Chondrocyte (in vitro differentiated cells): ENCODE data around the gene LAP3. TPM values are rescaled to one million over a fixed set of nuclear protein-coding genes. Genes with fewer than 3 reads are reported as not detected.
A peak's percentile ranks its signal among the peaks of the same experiment; 100 is the strongest.

Source experiments
- DNase-seq: peaks from one replicate; pipeline ENCODE4 v3.0.0; 2021; ENCODE audit warnings: mixed read lengths, low spot score
- H3K27ac Mint-ChIP-seq: one replicate; pipeline ENCODE4 v1.8.0; 2021; ENCODE audit warnings: mild to moderate bottlenecking, moderate library complexity, mixed read lengths; ENCODE audit not compliant: unreplicated experiment
- H3K27me3 Mint-ChIP-seq: 2 replicates; pipeline ENCODE4 v1.8.0; 2021; ENCODE audit warnings: low read depth, mixed read lengths
- H3K36me3 Mint-ChIP-seq: 2 replicates; pipeline ENCODE4 v1.8.0; 2021; ENCODE audit warnings: low read depth, mixed read lengths
- H3K4me1 Mint-ChIP-seq: 2 replicates; pipeline ENCODE4 v1.8.0; 2021; ENCODE audit warnings: low read depth, mild to moderate bottlenecking, mixed read lengths
- H3K4me3 Mint-ChIP-seq: one replicate; pipeline ENCODE4 v1.8.0; 2021; ENCODE audit warnings: mild to moderate bottlenecking, moderate library complexity, mixed read lengths; ENCODE audit not compliant: unreplicated experiment
- H3K9me3 Mint-ChIP-seq: 2 replicates; pipeline ENCODE4 v1.8.0; 2021; ENCODE audit warnings: low read depth, mixed read lengths
- total RNA-seq: library from RNA; stranded (reverse); gene quantifications from 3 replicates; pipeline ENCODE4 v1.2.1, GENCODE V29; 2021
- TF ChIP-seq, protein P1 (sequence below): fragments of 200-600 bp; sonication (generic); IDR thresholded peaks from 2 replicates; pipeline ENCODE4 v1.5.0; 2021; ENCODE audit warnings: antibody characterized with exemption, mild to moderate bottlenecking, moderate library complexity

LAP3 gene
- total RNA-seq, 1 donor from 2014 or later, result 38.5 TPM

DNA sequence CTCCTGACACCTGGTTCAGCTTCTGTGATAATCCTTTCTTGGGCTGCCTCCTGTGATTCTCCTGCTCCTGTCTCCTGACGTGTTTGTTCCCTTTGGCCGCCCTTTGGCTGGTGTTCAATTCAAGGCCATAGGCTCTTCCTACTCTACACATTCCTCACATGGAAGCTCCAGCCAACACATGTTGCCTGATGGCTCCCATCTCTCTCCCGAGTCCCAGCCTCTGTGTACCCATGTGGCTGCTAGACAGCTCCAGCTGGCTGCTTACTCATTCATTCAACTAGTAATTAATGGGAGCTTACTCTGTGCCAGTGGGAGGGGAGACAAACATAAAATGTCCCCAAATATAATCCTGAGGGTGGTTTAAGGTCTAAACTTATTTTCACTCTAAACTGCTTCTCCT is 28.2 kb downstream of the LAP3 start:
- no peaks in the 10 kb centered on the region for H3K27me3 Mint-ChIP-seq
- no peak overlapping the region for H3K4me3 Mint-ChIP-seq
- H3K36me3 Mint-ChIP-seq, result peaks cover 11% of the 10 kb centered on the region
- TF ChIP-seq, protein P1, sequence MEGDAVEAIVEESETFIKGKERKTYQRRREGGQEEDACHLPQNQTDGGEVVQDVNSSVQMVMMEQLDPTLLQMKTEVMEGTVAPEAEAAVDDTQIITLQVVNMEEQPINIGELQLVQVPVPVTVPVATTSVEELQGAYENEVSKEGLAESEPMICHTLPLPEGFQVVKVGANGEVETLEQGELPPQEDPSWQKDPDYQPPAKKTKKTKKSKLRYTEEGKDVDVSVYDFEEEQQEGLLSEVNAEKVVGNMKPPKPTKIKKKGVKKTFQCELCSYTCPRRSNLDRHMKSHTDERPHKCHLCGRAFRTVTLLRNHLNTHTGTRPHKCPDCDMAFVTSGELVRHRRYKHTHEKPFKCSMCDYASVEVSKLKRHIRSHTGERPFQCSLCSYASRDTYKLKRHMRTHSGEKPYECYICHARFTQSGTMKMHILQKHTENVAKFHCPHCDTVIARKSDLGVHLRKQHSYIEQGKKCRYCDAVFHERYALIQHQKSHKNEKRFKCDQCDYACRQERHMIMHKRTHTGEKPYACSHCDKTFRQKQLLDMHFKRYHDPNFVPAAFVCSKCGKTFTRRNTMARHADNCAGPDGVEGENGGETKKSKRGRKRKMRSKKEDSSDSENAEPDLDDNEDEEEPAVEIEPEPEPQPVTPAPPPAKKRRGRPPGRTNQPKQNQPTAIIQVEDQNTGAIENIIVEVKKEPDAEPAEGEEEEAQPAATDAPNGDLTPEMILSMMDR, result no peak
- DNase-seq, result no peak
- H3K4me1 Mint-ChIP-seq, result no peaks in the 10 kb centered on the region
- H3K27ac Mint-ChIP-seq, result no peak overlapping the region
- no peaks in the 10 kb centered on the region for H3K9me3 Mint-ChIP-seq

DNA sequence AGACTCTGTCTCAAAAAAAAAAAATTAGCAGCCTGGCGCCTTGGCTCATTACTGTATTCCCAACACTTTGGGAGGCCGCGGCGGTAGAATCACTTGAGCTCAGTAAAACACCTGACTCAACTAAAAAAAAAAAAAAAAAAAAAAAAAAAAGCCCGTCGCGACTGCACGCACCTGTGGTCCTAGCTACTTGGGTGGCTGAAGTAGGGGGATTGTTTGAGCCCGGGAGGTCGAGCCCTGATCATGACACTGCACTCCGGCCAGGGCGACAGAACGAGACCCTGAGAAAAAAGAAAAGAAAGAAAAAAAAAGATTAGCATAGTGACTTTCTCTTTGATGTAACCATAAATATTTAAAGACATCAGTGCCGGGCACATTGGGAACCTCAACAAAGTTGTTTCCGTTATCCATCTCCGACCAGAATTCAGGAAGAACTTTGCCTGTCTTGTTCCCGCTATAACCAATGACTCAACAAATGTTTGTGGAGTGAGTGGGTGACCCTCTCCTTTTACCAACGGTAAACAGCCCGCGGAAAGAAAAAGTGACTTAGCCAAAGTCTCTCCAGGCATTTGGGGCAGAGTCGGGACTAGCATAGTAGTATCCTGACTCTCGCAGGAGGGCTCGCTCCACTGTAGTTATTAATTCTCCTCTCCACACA is 36.9 kb downstream of the LAP3 start:
- TF ChIP-seq, protein P1, result no peak
- Mint-ChIP-seq H3K27me3 (no peaks in the 10 kb centered on the region), H3K4me1 (peaks cover 29% of the 10 kb centered on the region), H3K9me3 (no peaks in the 10 kb centered on the region), H3K36me3 (peaks cover 5% of the 10 kb centered on the region), H3K27ac (peak overlapping the region; percentile 98), H3K4me3 (peak overlapping the region; percentile 95)
- DNase-seq, result no peak

DNA sequence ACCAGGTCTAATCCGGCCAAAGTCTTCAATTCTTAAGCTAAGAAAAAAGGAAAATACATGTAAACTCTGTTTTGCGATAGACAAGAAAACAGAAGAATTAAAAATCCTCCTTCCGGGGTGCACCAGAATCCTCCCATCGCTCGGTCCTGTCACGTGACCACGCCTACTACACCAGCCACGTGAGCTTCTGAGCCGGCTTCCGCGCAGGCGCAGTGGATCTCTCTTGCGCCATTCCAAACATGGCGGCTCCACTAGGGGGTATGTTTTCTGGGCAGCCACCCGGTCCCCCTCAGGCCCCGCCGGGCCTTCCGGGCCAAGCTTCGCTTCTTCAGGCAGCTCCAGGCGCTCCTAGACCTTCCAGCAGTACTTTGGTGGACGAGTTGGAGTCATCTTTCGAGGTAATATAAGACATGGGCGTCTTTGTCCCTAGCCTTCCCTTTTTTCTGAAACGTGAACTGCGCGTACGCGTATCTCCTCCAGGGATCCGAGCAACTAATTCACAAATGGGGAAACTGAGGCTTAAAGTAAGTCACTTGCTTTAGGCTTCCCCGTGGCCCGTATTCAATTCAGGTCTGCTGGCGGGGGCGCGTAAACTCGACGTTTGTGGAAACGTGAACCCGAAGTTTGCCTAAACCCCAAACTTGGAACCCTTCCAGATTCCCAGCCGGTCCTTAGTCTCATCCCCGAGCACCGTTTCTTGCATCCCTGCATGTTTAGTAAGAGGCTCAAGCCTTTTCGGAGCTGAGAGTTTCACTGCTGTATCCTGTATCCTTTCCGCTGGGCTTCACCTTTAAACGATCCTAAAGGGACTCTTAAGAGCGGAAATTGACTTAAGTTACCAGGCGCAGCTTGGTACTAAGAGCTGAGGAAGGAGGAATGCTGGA is 37.7 kb downstream of the LAP3 start, which contains the start of gene MED28:
Gene MED28 (plus strand): TSS at position 226 of the 884 bp plus-strand sequence. CDS start 14 bp downstream, at position 240.
- Mint-ChIP-seq H3K27me3 (no peaks in the 10 kb centered on the region), H3K4me3 (peak within 1 kb of the TSS; percentile 95), H3K36me3 (peaks cover 5% of the 10 kb centered on the region), H3K27ac (peak within 1 kb of the TSS; percentile 98), H3K4me1 (peaks cover 37% of the 10 kb centered on the region), H3K9me3 (no peaks in the 10 kb centered on the region)
- TF ChIP-seq, protein P1, result no peak
- peak; percentile 97 for DNase-seq

DNA sequence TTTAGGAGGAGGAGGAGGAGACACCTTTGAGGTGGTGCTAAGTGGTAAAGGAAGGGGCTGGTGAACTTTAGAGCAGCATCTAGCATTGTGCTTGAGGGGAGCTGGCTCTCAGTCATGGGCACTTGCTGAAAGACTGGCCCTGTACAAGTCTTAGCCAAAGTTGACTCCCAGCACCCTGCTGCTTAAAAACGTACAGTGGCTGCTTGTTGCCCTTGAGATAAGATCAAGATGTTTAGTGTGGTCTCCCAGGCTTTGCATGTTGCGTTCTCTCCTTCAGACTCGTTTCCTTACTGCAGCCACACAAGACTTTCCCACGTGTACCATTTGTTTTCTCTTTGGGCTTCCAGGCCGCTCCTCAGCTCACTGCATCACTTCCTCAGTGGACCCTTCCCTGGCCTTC is 39.3 kb downstream of the LAP3 start:
- no peaks in the 10 kb centered on the region for H3K9me3 Mint-ChIP-seq
- peaks cover 43% of the 10 kb centered on the region for H3K4me1 Mint-ChIP-seq
- H3K27me3 Mint-ChIP-seq, result no peaks in the 10 kb centered on the region
- peak overlapping the region; percentile 22 for H3K4me3 Mint-ChIP-seq
- no peak for DNase-seq
- H3K36me3 Mint-ChIP-seq, result peaks cover 10% of the 10 kb centered on the region
- TF ChIP-seq, protein P1, result no peak
- H3K27ac Mint-ChIP-seq, result no peak overlapping the region

DNA sequence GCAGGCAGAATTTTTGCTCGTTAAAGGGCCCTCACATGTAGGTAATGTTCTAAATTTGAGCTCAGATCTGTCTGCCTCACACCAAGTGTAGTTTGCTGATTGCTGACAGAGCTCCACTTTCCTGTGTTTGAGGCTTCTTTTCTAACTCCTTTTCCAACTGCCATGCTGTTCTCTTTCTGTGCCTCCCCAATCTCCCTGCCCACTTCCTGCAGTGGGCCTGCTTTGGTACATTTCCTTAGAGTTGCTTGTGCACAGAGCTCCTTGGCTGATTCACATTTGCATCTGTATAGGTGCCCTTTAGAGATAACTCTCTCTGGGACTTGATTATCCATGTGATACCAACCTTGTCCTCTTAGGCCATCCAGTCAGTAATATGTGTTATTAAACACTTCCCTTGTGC is 41.9 kb downstream of the LAP3 start:
- Mint-ChIP-seq H3K4me3 (no peak overlapping the region), H3K4me1 (peaks cover 41% of the 10 kb centered on the region), H3K36me3 (peaks cover 24% of the 10 kb centered on the region), H3K9me3 (no peaks in the 10 kb centered on the region), H3K27ac (peak overlapping the region; percentile 86), H3K27me3 (no peaks in the 10 kb centered on the region)
- TF ChIP-seq, protein P1, result no peak
- no peak for DNase-seq
